Neural crest cell (in vitro differentiated cells): ENCODE measurements around the gene TSSC4. TPM values are rescaled to one million over a fixed set of nuclear protein-coding genes. Genes with fewer than 3 reads are reported as not detected.

Experiments
- DNase-seq: peaks from one replicate; pipeline ENCODE4 v3.0.0; 2021; ENCODE audit warnings: low read depth, mixed read lengths, low spot score
- H3K27ac Mint-ChIP-seq: one replicate; pipeline ENCODE4 v1.8.0; 2021; ENCODE audit warnings: mild to moderate bottlenecking, mixed read lengths; ENCODE audit not compliant: unreplicated experiment
- H3K27me3 Mint-ChIP-seq: 2 replicates; pipeline ENCODE4 v1.8.0; 2021; ENCODE audit warnings: low read depth, mild to moderate bottlenecking, mixed read lengths
- H3K36me3 Mint-ChIP-seq: 2 replicates; pipeline ENCODE4 v1.8.0; 2021; ENCODE audit warnings: low read depth, mild to moderate bottlenecking, mixed read lengths
- H3K4me1 Mint-ChIP-seq: 2 replicates; pipeline ENCODE4 v1.8.0; 2021; ENCODE audit warnings: mixed read lengths
- H3K4me3 Mint-ChIP-seq: one replicate; pipeline ENCODE4 v1.8.0; 2021; ENCODE audit warnings: mild to moderate bottlenecking, mixed read lengths
- H3K9me3 Mint-ChIP-seq: 2 replicates; pipeline ENCODE4 v1.8.0; 2021; ENCODE audit warnings: mixed read lengths
- total RNA-seq: library from RNA; stranded (reverse); gene quantifications from 2 replicates; pipeline ENCODE4 v1.2.1, GENCODE V29; 2021
- TF ChIP-seq, protein P1 (sequence below): fragments of 200-600 bp; sonication (generic); conservative IDR thresholded peaks from 2 replicates; pipeline ENCODE4 v1.5.0; 2021; ENCODE audit warnings: antibody characterized with exemption, mild to moderate bottlenecking

Gene TSSC4
- total RNA-seq, 1 donor from 2014 or later: 60.1 TPM

GRCh38 chr11:2378527-2379210 is 21.9 kb upstream of the TSSC4 start:
- H3K4me1 Mint-ChIP-seq: peaks cover 11% of the 10 kb centered on the region
- no peaks in the 10 kb centered on the region for H3K36me3 Mint-ChIP-seq
- peaks cover 2% of the 10 kb centered on the region for H3K27me3 Mint-ChIP-seq
- peak overlapping the region; percentile 91 for H3K4me3 Mint-ChIP-seq
- no peaks in the 10 kb centered on the region for H3K9me3 Mint-ChIP-seq
- TF ChIP-seq, protein P1, sequence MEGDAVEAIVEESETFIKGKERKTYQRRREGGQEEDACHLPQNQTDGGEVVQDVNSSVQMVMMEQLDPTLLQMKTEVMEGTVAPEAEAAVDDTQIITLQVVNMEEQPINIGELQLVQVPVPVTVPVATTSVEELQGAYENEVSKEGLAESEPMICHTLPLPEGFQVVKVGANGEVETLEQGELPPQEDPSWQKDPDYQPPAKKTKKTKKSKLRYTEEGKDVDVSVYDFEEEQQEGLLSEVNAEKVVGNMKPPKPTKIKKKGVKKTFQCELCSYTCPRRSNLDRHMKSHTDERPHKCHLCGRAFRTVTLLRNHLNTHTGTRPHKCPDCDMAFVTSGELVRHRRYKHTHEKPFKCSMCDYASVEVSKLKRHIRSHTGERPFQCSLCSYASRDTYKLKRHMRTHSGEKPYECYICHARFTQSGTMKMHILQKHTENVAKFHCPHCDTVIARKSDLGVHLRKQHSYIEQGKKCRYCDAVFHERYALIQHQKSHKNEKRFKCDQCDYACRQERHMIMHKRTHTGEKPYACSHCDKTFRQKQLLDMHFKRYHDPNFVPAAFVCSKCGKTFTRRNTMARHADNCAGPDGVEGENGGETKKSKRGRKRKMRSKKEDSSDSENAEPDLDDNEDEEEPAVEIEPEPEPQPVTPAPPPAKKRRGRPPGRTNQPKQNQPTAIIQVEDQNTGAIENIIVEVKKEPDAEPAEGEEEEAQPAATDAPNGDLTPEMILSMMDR: no peak
- H3K27ac Mint-ChIP-seq: peak overlapping the region; percentile 95
- DNase-seq: no peak

GRCh38 chr11:2379466-2380174 is 20.9 kb upstream of the TSSC4 start:
- Mint-ChIP-seq H3K9me3 (no peaks in the 10 kb centered on the region), H3K27ac (no peak overlapping the region), H3K4me3 (peak overlapping the region; percentile 64), H3K36me3 (no peaks in the 10 kb centered on the region), H3K4me1 (peaks cover 11% of the 10 kb centered on the region), H3K27me3 (peaks cover 2% of the 10 kb centered on the region)
- DNase-seq: no peak
- TF ChIP-seq, protein P1: no peak

GRCh38 chr11:2380396-2380795 is 20.2 kb upstream of the TSSC4 start:
- DNase-seq: no peak
- H3K9me3 Mint-ChIP-seq: no peaks in the 10 kb centered on the region
- H3K4me1 Mint-ChIP-seq: peaks cover 11% of the 10 kb centered on the region
- no peaks in the 10 kb centered on the region for H3K36me3 Mint-ChIP-seq
- no peak overlapping the region for H3K27ac Mint-ChIP-seq
- peaks cover 2% of the 10 kb centered on the region for H3K27me3 Mint-ChIP-seq
- peak overlapping the region; percentile 64 for H3K4me3 Mint-ChIP-seq
- TF ChIP-seq, protein P1: no peak

- TF ChIP-seq, protein P1: no peak
- Mint-ChIP-seq H3K27ac (peak overlapping the region; percentile 35), H3K9me3 (no peaks in the 10 kb centered on the region), H3K36me3 (no peaks in the 10 kb centered on the region), H3K4me3 (no peak overlapping the region), H3K27me3 (peaks cover under 1% of the 10 kb centered on the region), H3K4me1 (peaks cover 11% of the 10 kb centered on the region)
- DNase-seq: no peak
Observed at GRCh38 chr11:2380807-2381350, 19.7 kb upstream of the TSSC4 start.

DNA sequence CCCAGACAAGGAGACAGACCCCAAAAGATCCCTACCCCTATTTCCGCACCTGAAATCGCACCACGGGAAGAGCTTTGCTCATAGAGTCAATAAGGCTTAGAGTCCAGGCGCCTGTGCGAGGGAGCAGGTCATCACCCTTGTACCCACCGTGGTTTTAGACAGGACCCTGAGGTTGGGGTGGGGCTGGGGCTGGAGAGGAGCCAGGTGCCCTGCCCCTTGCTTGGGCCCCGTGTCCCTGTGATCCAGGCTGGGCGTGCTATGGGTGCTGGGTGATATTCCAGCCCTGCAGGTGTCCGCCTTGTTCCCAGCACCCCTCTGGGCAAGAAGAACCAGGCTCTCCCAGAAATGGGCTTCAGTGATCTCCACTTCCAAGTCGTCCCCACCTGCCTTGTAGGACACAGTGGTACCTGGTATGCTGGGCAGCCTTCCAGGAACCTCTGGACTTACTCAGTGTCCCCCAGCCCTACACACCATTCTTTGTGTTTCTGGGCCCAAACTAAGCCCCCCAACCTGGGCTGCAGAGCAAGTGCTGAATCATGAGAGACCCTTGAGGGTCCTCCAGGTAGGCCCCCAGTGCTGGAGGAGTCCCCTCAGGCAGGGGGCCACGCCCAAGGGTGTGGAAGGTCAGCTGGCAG is 18.9 kb upstream of the TSSC4 start:
- Mint-ChIP-seq H3K27me3 (no peaks in the 10 kb centered on the region), H3K9me3 (no peaks in the 10 kb centered on the region), H3K27ac (peak overlapping the region; percentile 88), H3K36me3 (no peaks in the 10 kb centered on the region), H3K4me1 (peaks cover 14% of the 10 kb centered on the region), H3K4me3 (peak overlapping the region; percentile 80)
- TF ChIP-seq, protein P1: no peak
- DNase-seq: no peak
